IPS DF 6.9 (cell line): ENCODE data around the gene SCRN2.

Experiments used
- DNase-seq: peaks from one replicate; pipeline ENCODE4 v3.0.0-alpha.2; 2013; ENCODE audit warnings: low read depth, low spot score
- H3K27ac ChIP-seq: one replicate; pipeline ENCODE4 v1.5.1; 2013; ENCODE audit warnings: low read length, control low read depth
- H3K27me3 ChIP-seq: 2 replicates; pipeline ENCODE4 v1.6.1; 2013; ENCODE audit warnings: mild to moderate bottlenecking, low read length; ENCODE audit not compliant: control insufficient read depth, insufficient read depth
- H3K36me3 ChIP-seq: 2 replicates; pipeline ENCODE4 v1.6.1; 2013; ENCODE audit warnings: low read length; ENCODE audit not compliant: control insufficient read depth, insufficient read depth
- H3K4me1 ChIP-seq: 2 replicates; pipeline ENCODE4 v1.6.1; 2013; ENCODE audit warnings: low read length; ENCODE audit not compliant: control insufficient read depth, insufficient read depth
- H3K4me3 ChIP-seq: 2 replicates; pipeline ENCODE4 v1.5.1; 2013; ENCODE audit warnings: mild to moderate bottlenecking, low read length
- H3K9me3 ChIP-seq: 2 replicates; pipeline ENCODE4 v1.6.1; 2013; ENCODE audit warnings: low read length, inconsistent platforms; ENCODE audit not compliant: control insufficient read depth, insufficient read depth
- WGBS: extraction: QIAGEN DNeasy Blood & Tissue Kit; methylation state at CpG from one replicate; pipeline ENCODE4 v1.1.7; 2013; ENCODE audit warnings: mixed read lengths, missing lambda C conversion rate; ENCODE audit not compliant: insufficient read length, insufficient coverage; 5-methylcytosine and 5-hydroxymethylcytosine counted together

The SCRN2 gene

GRCh38 chr17:47819475-47819874 is 21.6 kb downstream of the SCRN2 start:
- WGBS = no CpG with 5 or more reads among the region's 10 CpGs
- Histone ChIP-seq H3K9me3 (no peaks in the 10 kb centered on the region), H3K36me3 (peaks cover 10% of the 10 kb centered on the region; the same call in 1 of the 2 replicates), H3K4me1 (0 out of 2 replicates have a peak, but pooled peaks cover 1% of the 10 kb centered on the region), H3K27me3 (no peaks in the 10 kb centered on the region), H3K4me3 (no peak overlapping the region), H3K27ac (no peak overlapping the region)
- no peak for DNase-seq

GRCh38 chr17:47818002-47818695 is 22.9 kb downstream of the SCRN2 start:
- Histone ChIP-seq H3K9me3 (no peaks in the 10 kb centered on the region), H3K27me3 (no peaks in the 10 kb centered on the region), H3K36me3 (peaks cover 8% of the 10 kb centered on the region; the same call in 1 of the 2 replicates), H3K4me3 (no peak overlapping the region), H3K4me1 (0 out of 2 replicates have a peak, but pooled peaks cover 1% of the 10 kb centered on the region), H3K27ac (no peak overlapping the region)
- no CpG with 5 or more reads among the region's 11 CpGs for WGBS
- DNase-seq = no peak

GRCh38 chr17:47816947-47817346 is 24.1 kb downstream of the SCRN2 start:
- peaks cover 8% of the 10 kb centered on the region; the same call in 1 of the 2 replicates for H3K36me3 ChIP-seq
- no peaks in the 10 kb centered on the region for H3K9me3 ChIP-seq
- no peak for DNase-seq
- H3K27me3 ChIP-seq = no peaks in the 10 kb centered on the region
- H3K27ac ChIP-seq = no peak overlapping the region
- H3K4me3 ChIP-seq = no peak overlapping the region
- WGBS = no CpG with 5 or more reads among the region's 10 CpGs
- 0 out of 2 replicates have a peak, but pooled peaks cover 1% of the 10 kb centered on the region for H3K4me1 ChIP-seq

- Histone ChIP-seq H3K27ac (no peak overlapping the region), H3K4me3 (no peak overlapping the region), H3K9me3 (no peaks in the 10 kb centered on the region), H3K4me1 (0 out of 2 replicates have a peak, but pooled peaks cover 1% of the 10 kb centered on the region), H3K27me3 (no peaks in the 10 kb centered on the region), H3K36me3 (peaks cover 8% of the 10 kb centered on the region; the same call in 1 of the 2 replicates)
- no peak for DNase-seq
- WGBS = no CpG with 5 or more reads among the region's 21 CpGs
These were observed 24.9 kb downstream of the SCRN2 start for GRCh38 chr17:47816111-47816735.

- DNase-seq = no peak
- peaks cover 8% of the 10 kb centered on the region; the same call in 1 of the 2 replicates for H3K36me3 ChIP-seq
- no peaks in the 10 kb centered on the region for H3K27me3 ChIP-seq
- H3K9me3 ChIP-seq = no peaks in the 10 kb centered on the region
- WGBS = no CpG with 5 or more reads among the region's 21 CpGs
- no peak overlapping the region for H3K4me3 ChIP-seq
- H3K27ac ChIP-seq = no peak overlapping the region
- H3K4me1 ChIP-seq = no peaks in the 10 kb centered on the region
These were observed 25.8 kb downstream of the SCRN2 start for GRCh38 chr17:47815106-47815918.

GRCh38 chr17:47813512-47814031 is 27.5 kb downstream of the SCRN2 start:
- peaks cover 8% of the 10 kb centered on the region; the same call in 1 of the 2 replicates for H3K36me3 ChIP-seq
- H3K27ac ChIP-seq = no peak overlapping the region
- H3K27me3 ChIP-seq = no peaks in the 10 kb centered on the region
- no peaks in the 10 kb centered on the region for H3K4me1 ChIP-seq
- no peak overlapping the region for H3K4me3 ChIP-seq
- WGBS = no CpG with 5 or more reads among the region's 22 CpGs
- DNase-seq = no peak
- H3K9me3 ChIP-seq = no peaks in the 10 kb centered on the region

GRCh38 chr17:47813077-47813476 is 28.0 kb downstream of the SCRN2 start:
- Histone ChIP-seq H3K36me3 (peaks cover 13% of the 10 kb centered on the region; the same call in 1 of the 2 replicates), H3K27ac (no peak overlapping the region), H3K27me3 (no peaks in the 10 kb centered on the region), H3K4me1 (no peaks in the 10 kb centered on the region), H3K4me3 (no peak overlapping the region), H3K9me3 (no peaks in the 10 kb centered on the region)
- no CpG with 5 or more reads among the region's 14 CpGs for WGBS
- no peak for DNase-seq

- Histone ChIP-seq H3K27me3 (no peaks in the 10 kb centered on the region), H3K4me1 (no peaks in the 10 kb centered on the region), H3K9me3 (no peaks in the 10 kb centered on the region), H3K27ac (no peak overlapping the region), H3K4me3 (no peak overlapping the region), H3K36me3 (peaks cover 13% of the 10 kb centered on the region; the same call in 1 of the 2 replicates)
- no CpG with 5 or more reads among the region's 18 CpGs for WGBS
- DNase-seq = no peak
These were observed 28.7 kb downstream of the SCRN2 start for GRCh38 chr17:47812146-47812920.

- Histone ChIP-seq H3K4me1 (no peaks in the 10 kb centered on the region), H3K9me3 (no peaks in the 10 kb centered on the region), H3K36me3 (peaks cover 11% of the 10 kb centered on the region; the same call in 1 of the 2 replicates), H3K27ac (no peak overlapping the region), H3K27me3 (no peaks in the 10 kb centered on the region), H3K4me3 (no peak overlapping the region)
- WGBS = 100% methylated on average over 1 of the region's 7 CpGs
- no peak for DNase-seq
These were observed 29.4 kb downstream of the SCRN2 start for GRCh38 chr17:47811709-47812108.
